ENCODE results near the gene PER2.

PER2 gene

GRCh38 chr2:238308177-238308576 lies 19.8 kb upstream of the PER2 start:
- no peak overlapping the region for H3K4me3 ChIP-seq (ENCODE audit: insufficient read length, low read depth)
- no peak for DNase-seq (ENCODE audit: low read depth, low spot score)
- H3K9me3 ChIP-seq (ENCODE audit: insufficient read depth, low read length), result no peaks in the 10 kb centered on the region
- no peaks in the 10 kb centered on the region for H3K36me3 ChIP-seq (ENCODE audit: insufficient read depth, insufficient read length, low read length)
- peaks cover 2% of the 10 kb centered on the region for H3K4me1 ChIP-seq (ENCODE audit: insufficient read depth, insufficient read length)
- TF ChIP-seq YY1 (IDR thresholded peaks at IDR 0.05; ENCODE audit: insufficient read depth, insufficient read length), result no peak
- TF ChIP-seq SUZ12 (IDR thresholded peaks at IDR 0.05; ENCODE audit: extremely low read depth, insufficient read depth, insufficient read length), result no peak
- TF ChIP-seq ZNF274 (IDR thresholded peaks at IDR 0.05; ENCODE audit: low read depth, low read length), result no peak
- no peaks in the 10 kb centered on the region for H3K27me3 ChIP-seq (ENCODE audit: insufficient read depth, insufficient read length)
- no peak overlapping the region for H3K9ac ChIP-seq (ENCODE audit: insufficient read length, low read depth)

GRCh38 chr2:238306672-238306998 lies 18.2 kb upstream of the PER2 start:
- no peak for DNase-seq (ENCODE audit: low read depth, low spot score)
- no peaks in the 10 kb centered on the region for H3K9me3 ChIP-seq (ENCODE audit: insufficient read depth, low read length)
- no peak overlapping the region for H3K9ac ChIP-seq (ENCODE audit: insufficient read length, low read depth)
- no peaks in the 10 kb centered on the region for H3K27me3 ChIP-seq (ENCODE audit: insufficient read depth, insufficient read length)
- peaks cover 2% of the 10 kb centered on the region for H3K4me1 ChIP-seq (ENCODE audit: insufficient read depth, insufficient read length)
- no peaks in the 10 kb centered on the region for H3K36me3 ChIP-seq (ENCODE audit: insufficient read depth, insufficient read length, low read length)
- H3K4me3 ChIP-seq (ENCODE audit: insufficient read length, low read depth), result no peak overlapping the region
- TF ChIP-seq YY1 (IDR thresholded peaks at IDR 0.05; ENCODE audit: insufficient read depth, insufficient read length) (no peak), SUZ12 (IDR thresholded peaks at IDR 0.05; ENCODE audit: extremely low read depth, insufficient read depth, insufficient read length) (no peak), ZNF274 (IDR thresholded peaks at IDR 0.05; ENCODE audit: low read depth, low read length) (no peak)

GRCh38 chr2:238305965-238306671 lies 17.7 kb upstream of the PER2 start:
- H3K4me3 ChIP-seq (ENCODE audit: insufficient read length, low read depth), result no peak overlapping the region
- no peaks in the 10 kb centered on the region for H3K27me3 ChIP-seq (ENCODE audit: insufficient read depth, insufficient read length)
- H3K9ac ChIP-seq (ENCODE audit: insufficient read length, low read depth), result no peak overlapping the region
- H3K36me3 ChIP-seq (ENCODE audit: insufficient read depth, insufficient read length, low read length), result no peaks in the 10 kb centered on the region
- TF ChIP-seq YY1 (IDR thresholded peaks at IDR 0.05; ENCODE audit: insufficient read depth, insufficient read length) (no peak), SUZ12 (IDR thresholded peaks at IDR 0.05; ENCODE audit: extremely low read depth, insufficient read depth, insufficient read length) (no peak), ZNF274 (IDR thresholded peaks at IDR 0.05; ENCODE audit: low read depth, low read length) (no peak)
- DNase-seq (ENCODE audit: low read depth, low spot score), result no peak
- peaks cover 2% of the 10 kb centered on the region for H3K4me1 ChIP-seq (ENCODE audit: insufficient read depth, insufficient read length)
- H3K9me3 ChIP-seq (ENCODE audit: insufficient read depth, low read length), result no peaks in the 10 kb centered on the region

- Histone ChIP-seq H3K4me3 (ENCODE audit: insufficient read length, low read depth) (no peak overlapping the region), H3K4me1 (ENCODE audit: insufficient read depth, insufficient read length) (peaks cover 2% of the 10 kb centered on the region)
- TF ChIP-seq SUZ12 (IDR thresholded peaks at IDR 0.05; ENCODE audit: extremely low read depth, insufficient read depth, insufficient read length), result no peak
- TF ChIP-seq ZNF274 (IDR thresholded peaks at IDR 0.05; ENCODE audit: low read depth, low read length), result no peak
- TF ChIP-seq YY1 (IDR thresholded peaks at IDR 0.05; ENCODE audit: insufficient read depth, insufficient read length), result no peak
These were observed 16.9 kb upstream of the PER2 start for GRCh38 chr2:238305092-238305862.

GRCh38 chr2:238304116-238304515 lies 15.7 kb upstream of the PER2 start:
- Histone ChIP-seq H3K9ac (ENCODE audit: insufficient read length, low read depth) (no peak overlapping the region), H3K4me3 (ENCODE audit: insufficient read length, low read depth) (no peak overlapping the region), H3K9me3 (ENCODE audit: insufficient read depth, low read length) (no peaks in the 10 kb centered on the region), H3K4me1 (ENCODE audit: insufficient read depth, insufficient read length) (peaks cover 2% of the 10 kb centered on the region), H3K36me3 (ENCODE audit: insufficient read depth, insufficient read length, low read length) (no peaks in the 10 kb centered on the region), H3K27me3 (ENCODE audit: insufficient read depth, insufficient read length) (no peaks in the 10 kb centered on the region)
- TF ChIP-seq ZNF274 (IDR thresholded peaks at IDR 0.05; ENCODE audit: low read depth, low read length) (no peak), SUZ12 (IDR thresholded peaks at IDR 0.05; ENCODE audit: extremely low read depth, insufficient read depth, insufficient read length) (no peak), YY1 (IDR thresholded peaks at IDR 0.05; ENCODE audit: insufficient read depth, insufficient read length) (no peak)
- no peak for DNase-seq (ENCODE audit: low read depth, low spot score)

More at GRCh38 chr2:238305092-238305862, 16.9 kb upstream of the PER2 start:
- H3K9me3 ChIP-seq (ENCODE audit: insufficient read depth, low read length), result no peaks in the 10 kb centered on the region
- no peaks in the 10 kb centered on the region for H3K27me3 ChIP-seq (ENCODE audit: insufficient read depth, insufficient read length)
- DNase-seq (ENCODE audit: low read depth, low spot score), result no peak
- H3K9ac ChIP-seq (ENCODE audit: insufficient read length, low read depth), result no peak overlapping the region
- H3K36me3 ChIP-seq (ENCODE audit: insufficient read depth, insufficient read length, low read length), result no peaks in the 10 kb centered on the region

- TF ChIP-seq ZNF274 (IDR thresholded peaks at IDR 0.05; ENCODE audit: low read depth, low read length) (no peak), YY1 (IDR thresholded peaks at IDR 0.05; ENCODE audit: insufficient read depth, insufficient read length) (no peak), SUZ12 (IDR thresholded peaks at IDR 0.05; ENCODE audit: extremely low read depth, insufficient read depth, insufficient read length) (no peak)
- H3K9me3 ChIP-seq (ENCODE audit: insufficient read depth, low read length), result no peaks in the 10 kb centered on the region
- DNase-seq (ENCODE audit: low read depth, low spot score), result no peak
- H3K36me3 ChIP-seq (ENCODE audit: insufficient read depth, insufficient read length, low read length), result no peaks in the 10 kb centered on the region
- no peak overlapping the region for H3K4me3 ChIP-seq (ENCODE audit: insufficient read length, low read depth)
- H3K9ac ChIP-seq (ENCODE audit: insufficient read length, low read depth), result no peak overlapping the region
- H3K27me3 ChIP-seq (ENCODE audit: insufficient read depth, insufficient read length), result no peaks in the 10 kb centered on the region
- peaks cover 2% of the 10 kb centered on the region for H3K4me1 ChIP-seq (ENCODE audit: insufficient read depth, insufficient read length)
These were observed 14.3 kb upstream of the PER2 start for GRCh38 chr2:238302751-238303150.

GRCh38 chr2:238302087-238302486 lies 13.7 kb upstream of the PER2 start:
- Histone ChIP-seq H3K9ac (ENCODE audit: insufficient read length, low read depth) (no peak overlapping the region), H3K9me3 (ENCODE audit: insufficient read depth, low read length) (no peaks in the 10 kb centered on the region), H3K4me3 (ENCODE audit: insufficient read length, low read depth) (no peak overlapping the region), H3K36me3 (ENCODE audit: insufficient read depth, insufficient read length, low read length) (no peaks in the 10 kb centered on the region), H3K4me1 (ENCODE audit: insufficient read depth, insufficient read length) (peaks cover 6% of the 10 kb centered on the region), H3K27me3 (ENCODE audit: insufficient read depth, insufficient read length) (no peaks in the 10 kb centered on the region)
- TF ChIP-seq SUZ12 (IDR thresholded peaks at IDR 0.05; ENCODE audit: extremely low read depth, insufficient read depth, insufficient read length), result no peak
- no peak for TF ChIP-seq YY1 (IDR thresholded peaks at IDR 0.05; ENCODE audit: insufficient read depth, insufficient read length)
- DNase-seq (ENCODE audit: low read depth, low spot score), result no peak
